K562 (cell line): ENCODE data around the gene NPFF. TPM values are rescaled to one million over a fixed set of nuclear protein-coding genes. Genes with fewer than 3 reads are reported as not detected.

ENCODE experiments used
- ATAC-seq: fragments of 200-7000 bp; cut with Tn5 transposase; 3 replicates; pipeline ENCODE4 v1.9.1; 2020; ENCODE audit warnings: moderate library complexity
- BruUV-seq: library from RNA; stranded (reverse); fragments of 400-500 nt; replicated peaks from 2 replicates; lab custom pipeline; 2021; lab: Mats Ljungman, UMichigan
- CTCF ChIA-PET: fragments of 300-600 bp; formaldehyde crosslinking; extraction: SDS; loops from one replicate; lab custom pipeline; 2021; ENCODE audit warnings: low intra/inter-chr PET ratio; lab: Yijun Ruan, JAX
- POLR2A ChIA-PET: fragments of 300-600, 350-650 bp; sonication (Branson Sonifier 250); formaldehyde crosslinking; extraction: SDS; loops from one replicate; lab custom pipeline; 2021; ENCODE audit warnings: antibody characterized with exemption, inconsistent platforms; lab: Yijun Ruan, JAX
- DNase-seq, 4 experiments: peaks; one replicate each; pipeline versions ENCODE4 v3.0.0 to v3.0.0-alpha.2; 2011 to 2018; ENCODE audit warnings: low spot score in 3 of 4, mixed read lengths in 3 of 4; ENCODE audit errors: extremely low read depth in 1 of 4
- FAIRE-seq: peaks from 2 replicates; lab custom pipeline; 2011; peaks lifted over from hg19 to GRCh38; lab: Jason Lieb, UNC
- H2AFZ ChIP-seq: 2 replicates; pipeline ENCODE4 v1.6.0; 2011; ENCODE audit warnings: low read depth, low read length, control low read depth, inconsistent platforms
- H3K27ac ChIP-seq: fragments of 200-600 bp; 3 replicates; pipeline ENCODE4 v1.8.0; 2011; ENCODE audit warnings: low read depth, mild to moderate bottlenecking, control low read depth, inconsistent platforms, low read length, moderate library complexity, mixed read lengths; ENCODE audit errors: extremely low read depth
- H3K27me3 ChIP-seq, 2 experiments: fragments of 300-600 bp in 1 of 2; 2 replicates in 1 of 2; 3 replicates in 1 of 2; pipeline versions ENCODE4 v1.6.0 to v1.8.0; 2011; ENCODE audit warnings: inconsistent platforms in 2 of 2, low read length in 2 of 2, mild to moderate bottlenecking in 1 of 2, mixed read lengths in 1 of 2, moderate library complexity in 1 of 2; ENCODE audit not compliant: control insufficient read depth in 2 of 2, insufficient read depth in 2 of 2
- H3K36me3 ChIP-seq: fragments of 300-600 bp; 3 replicates; pipeline ENCODE4 v1.8.0; 2011; ENCODE audit warnings: mild to moderate bottlenecking, low read length, inconsistent platforms; ENCODE audit not compliant: control insufficient read depth, insufficient read depth
- H3K4me1 ChIP-seq, 2 experiments: fragments of 200-600 bp in 1 of 2; replicated peaks in 1 of 2; 2 replicates in 1 of 2; 3 replicates in 1 of 2; pipeline versions ENCODE4 v1.5.1 to v1.8.0; 2011; ENCODE audit warnings: inconsistent platforms in 2 of 2, low read length in 2 of 2, mild to moderate bottlenecking in 1 of 2, mixed read lengths in 1 of 2, moderate library complexity in 1 of 2; ENCODE audit not compliant: control insufficient read depth in 2 of 2, insufficient read depth in 2 of 2
- H3K4me2 ChIP-seq: 2 replicates; pipeline ENCODE4 v1.6.1; 2011; ENCODE audit warnings: low read length, control low read depth, inconsistent platforms, mixed read lengths; ENCODE audit not compliant: insufficient read depth
- H3K4me3 ChIP-seq: fragments of 200-600 bp; sonication (generic), shearing (Covaris generic); 2 replicates; pipeline ENCODE4 v1.5.1; 2016; ENCODE audit warnings: control low read depth, inconsistent platforms
- H3K79me2 ChIP-seq: fragments of 200-600 bp; 3 replicates; pipeline ENCODE4 v1.8.0; 2011; ENCODE audit warnings: low read length, inconsistent platforms; ENCODE audit not compliant: control insufficient read depth, insufficient read depth
- H3K9ac ChIP-seq, 2 experiments: 2 replicates each; pipeline versions ENCODE4 v1.6.0 to v1.6.1; 2011; ENCODE audit warnings: low read depth in 2 of 2, low read length in 2 of 2, control low read depth in 1 of 2, inconsistent platforms in 1 of 2, mild to moderate bottlenecking in 1 of 2, mixed read lengths in 1 of 2; ENCODE audit not compliant: insufficient read depth in 1 of 2
- H3K9me1 ChIP-seq: one replicate; pipeline ENCODE4 v1.6.0; 2011; ENCODE audit warnings: inconsistent platforms, mild to moderate bottlenecking, low read length, moderate library complexity; ENCODE audit not compliant: control insufficient read depth, insufficient read depth
- H3K9me3 ChIP-seq: replicated peaks from 2 replicates; pipeline ENCODE4 v1.5.1; 2011; ENCODE audit warnings: low read depth, low read length, inconsistent platforms; ENCODE audit not compliant: control insufficient read depth, insufficient read depth
- H4K20me1 ChIP-seq: replicated peaks from 2 replicates; pipeline ENCODE4 v1.6.1; 2011; ENCODE audit warnings: low read length, inconsistent platforms, mixed read lengths; ENCODE audit not compliant: control insufficient read depth, insufficient read depth
- BCOR ChIP-seq: fragments of 450-650 bp; IDR thresholded peaks from 2 replicates; pipeline ENCODE4 v1.6.1; 2016
- CREB1 ChIP-seq, 2 experiments: sonication (generic) in 1 of 2; formaldehyde crosslinking in 1 of 2; IDR thresholded peaks; 2 replicates each; pipeline versions ENCODE4 v1.6.1 to v1.8.0; 2012 to 2022; ENCODE audit warnings: inconsistent platforms in 1 of 2, mild to moderate bottlenecking in 1 of 2, missing genetic modification reagents in 1 of 2, moderate library complexity in 1 of 2
- HDAC2 ChIP-seq: fragments of 450-650 bp; IDR thresholded peaks from 2 replicates; pipeline ENCODE4 v1.6.1; 2016; ENCODE audit warnings: mild to moderate bottlenecking
- IRF2 ChIP-seq: sonication (generic); formaldehyde crosslinking; IDR thresholded peaks from 2 replicates; pipeline ENCODE4 v1.8.1; 2022; ENCODE audit warnings: mild to moderate bottlenecking, missing genetic modification reagents
- MCM2 ChIP-seq: fragments of 450-650 bp; IDR thresholded peaks from 2 replicates; pipeline ENCODE4 v1.6.1; 2017; ENCODE audit warnings: low read depth, mild to moderate bottlenecking
- MIER1 ChIP-seq: fragments of 450-650 bp; IDR thresholded peaks from 2 replicates; pipeline ENCODE4 v1.6.1; 2016; ENCODE audit warnings: antibody characterized with exemption, mild to moderate bottlenecking, low read depth
- PTRF ChIP-seq: fragments of 450-650 bp; IDR thresholded peaks from 2 replicates; pipeline ENCODE4 v1.6.1; 2016; ENCODE audit warnings: mild to moderate bottlenecking, missing genetic modification characterization, missing compliant biosample characterization
- RAD51 ChIP-seq: fragments of 450-650 bp; IDR thresholded peaks from 2 replicates; pipeline ENCODE4 v1.7.1; 2016; ENCODE audit warnings: low read depth, mild to moderate bottlenecking, borderline replicate concordance
- SAP30 ChIP-seq: fragments of 200-600 bp; sonication (generic); IDR thresholded peaks from 2 replicates; pipeline ENCODE4 v1.6.1; 2012; ENCODE audit warnings: borderline replicate concordance, low read depth, mild to moderate bottlenecking, moderate library complexity, low read length, control low read depth, inconsistent platforms; ENCODE audit not compliant: insufficient read depth, poor library complexity, severe bottlenecking
- SIX5 ChIP-seq, 2 experiments: IDR thresholded peaks; 2 replicates each; pipeline ENCODE4 v1.6.1; 2011; ENCODE audit warnings: low read length in 2 of 2, borderline replicate concordance in 1 of 2, low read depth in 1 of 2, mild to moderate bottlenecking in 1 of 2, moderate library complexity in 1 of 2; ENCODE audit not compliant: insufficient read depth in 1 of 2
- SNIP1 ChIP-seq: fragments of 450-650 bp; IDR thresholded peaks from 2 replicates; pipeline ENCODE4 v1.7.1; 2017; ENCODE audit warnings: low read depth, mild to moderate bottlenecking
- SOX6 ChIP-seq: fragments of 450-650 bp; IDR thresholded peaks from 2 replicates; pipeline ENCODE4 v1.6.1; 2014; ENCODE audit warnings: mild to moderate bottlenecking
- SRF ChIP-seq, 2 experiments: fragments of 250-450, 450-650 bp in 1 of 2; sonication (Bioruptor Pico) in 1 of 2; sonication (generic) in 1 of 2; formaldehyde crosslinking; IDR thresholded peaks; 2 replicates each; pipeline versions ENCODE4 v1.5.0 to v1.5.1; 2020 to 2022; ENCODE audit warnings: mild to moderate bottlenecking in 1 of 2, missing genetic modification reagents in 1 of 2
- TRIM25 ChIP-seq: fragments of 450-650 bp; IDR thresholded peaks from 2 replicates; pipeline ENCODE4 v1.7.0; 2016; ENCODE audit warnings: borderline replicate concordance
- ZNF778 ChIP-seq: fragments of 450-650 bp; formaldehyde crosslinking; IDR thresholded peaks from 2 replicates; pipeline ENCODE4 v1.4.0; 2020; ENCODE audit warnings: mild to moderate bottlenecking, moderate library complexity
- WGBS: fragments of 100-300 bp; shearing (Covaris generic); methylation state at CpG from one replicate; pipeline ENCODE4 v1.1.6; 2016; ENCODE audit warnings: low coverage, mixed read lengths; ENCODE audit not compliant: insufficient coverage; ENCODE audit errors: missing lambda C conversion rate; 5-methylcytosine and 5-hydroxymethylcytosine counted together
- in situ Hi-C: fragments of 300-500 bp; cut with MboI; formaldehyde crosslinking; loops from 4 replicates; pipeline ENCODE4 v1.15.0; 2018; ENCODE audit warnings: inconsistent platforms, mixed read lengths
- intact Hi-C: fragments of 100-400 bp; cut with micrococcal nuclease; formaldehyde crosslinking; loops from 2 replicates; pipeline ENCODE4 v1.14.2; 2022
- polyA plus RNA-seq, 8 experiments: library from polyadenylated mRNA; depleted of rRNA in 4 of 8; stranded (reverse) in 5 of 8; unstranded in 3 of 8; fragments of >200 nt; fragmentation: Nextera tagmentation in 2 of 8; fragmentation: Illumina TruSeq in 1 of 8; extraction: Ambion mirVana in 2 of 8; extraction: Trizol in 1 of 8; gene quantifications; 2 replicates each; pipeline versions ENCODE4 v1.2.1 to v1.2.3, GENCODE V29; 2011 to 2014; ENCODE audit warnings: inconsistent platforms in 1 of 8, missing spikeins in 1 of 8
- total RNA-seq, 7 experiments: library from RNA; depleted of rRNA in 6 of 7; stranded (reverse); fragments of >200 nt in 6 of 7; fragmentation: Illumina TruSeq in 2 of 7; extraction: Trizol in 2 of 7; gene quantifications; 2 replicates each; pipeline versions ENCODE4 v1.2.1 to v1.2.3, GENCODE V29; 2011 to 2021; ENCODE audit warnings: low replicate concordance in 1 of 7
- TF ChIP-seq, protein P1 (sequence below), 2 experiments: fragments of 450-650 bp in 1 of 2; IDR thresholded peaks; 2 replicates each; pipeline ENCODE4 v1.6.1; 2011 to 2017; ENCODE audit warnings: low read depth in 2 of 2, antibody characterized with exemption in 1 of 2, borderline replicate concordance in 1 of 2, low read length in 1 of 2, mild to moderate bottlenecking in 1 of 2, mixed read lengths in 1 of 2; ENCODE audit not compliant: control insufficient read depth in 1 of 2
- TF ChIP-seq, protein P2 (sequence below): sonication (generic); formaldehyde crosslinking; IDR thresholded peaks from 2 replicates; pipeline ENCODE4 v1.8.0; 2022; ENCODE audit warnings: mild to moderate bottlenecking, low read depth, missing genetic modification reagents

The NPFF gene
- total and polyA plus RNA-seq, 9 of the 15 experiments (the other 6 are each of a cell fraction or from before 2014, with no cell fraction given): 0.15 to 1.2 (median 0.55) TPM; not detected in 6

DNA sequence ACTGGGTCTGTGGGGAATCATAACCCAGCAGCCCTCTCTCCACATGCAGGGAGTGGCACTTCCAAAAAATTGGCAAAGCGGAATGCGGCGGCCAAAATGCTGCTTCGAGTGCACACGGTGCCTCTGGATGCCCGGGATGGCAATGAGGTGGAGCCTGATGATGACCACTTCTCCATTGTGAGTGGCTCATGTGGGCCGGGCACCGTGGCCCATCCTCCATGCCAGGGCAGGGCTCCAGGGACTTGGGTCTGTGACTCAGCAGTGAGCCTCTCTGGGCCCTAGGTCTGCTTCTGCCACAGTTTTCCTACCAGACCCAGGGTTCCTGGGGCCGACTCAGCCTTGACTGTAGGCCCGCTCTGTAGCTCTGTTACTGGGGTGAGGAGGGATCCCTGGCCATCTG, 2.2 kb downstream of the NPFF start:
- peak overlapping the region in 1 of 2 experiments; percentile 2; a peak in 2 of 4 replicates for H3K9ac ChIP-seq
- intact Hi-C loops (loop anchor here (5.0 to 10.0 kb wide), 2 partner anchors 83 to 440 kb away; partner anchors contain the start of gene AMHR2), in situ Hi-C loops (loop anchor here (10.0 kb wide), 1 partner anchor 180 kb away; the partner anchor contains the start of gene AAAS)
- H4K20me1 ChIP-seq: no peaks in the 10 kb centered on the region
- no peak for DNase-seq
- CTCF ChIA-PET: no interaction called here
- H3K27ac ChIP-seq: no peak overlapping the region
- BruUV-seq: no TSS peak
- POLR2A ChIA-PET: interaction anchor here (0.9 to 1.1 kb wide), 2 partner anchors 11 kb away, joined by 3 read pairs; no protein-coding TSS in a partner anchor
- H3K9me1 ChIP-seq: no peaks in the 10 kb centered on the region
- H3K4me3 ChIP-seq: no peak overlapping the region
- no peaks in the 10 kb centered on the region for H3K27me3 ChIP-seq
- H2AFZ ChIP-seq: no peak overlapping the region
- no peaks in the 10 kb centered on the region for H3K9me3 ChIP-seq
- H3K4me1 ChIP-seq: peaks cover 18 to 25% of the 10 kb centered on the region in 2 experiments; a peak in 4 of 5 replicates
- ATAC-seq: no peak
- H3K79me2 ChIP-seq: peaks cover 24% of the 10 kb centered on the region
- no peak for FAIRE-seq
- H3K4me2 ChIP-seq: no peak overlapping the region
- 96% methylated on average over 10 of the region's 10 CpGs for WGBS
- peaks cover 44% of the 10 kb centered on the region; the same call in 2 of the 3 replicates for H3K36me3 ChIP-seq
- TF ChIP-seq SIX5 (IDR thresholded peaks at IDR 0.05; ENCODE audit: borderline replicate concordance in 1 of 2, insufficient read depth in 1 of 2, low read depth in 1 of 2, low read length in 2 of 2) (no peak), HDAC2 (no peak), SAP30 (no peak), MIER1 (no peak), TRIM25 (no peak), PTRF (no peak), IRF2 (CRISPR knock-in tag) (no peak), BCOR (no peak), SRF (CRISPR knock-in tag; IDR thresholded peaks at IDR 0.05) (no peak), MCM2 (no peak), SOX6 (no peak), RAD51 (no peak), ZNF778 (CRISPR knock-in tag) (no peak), SNIP1 (no peak), CREB1 (IDR thresholded peaks at IDR 0.05) (no peak), CREB1 (CRISPR knock-in tag; IDR thresholded peaks at IDR 0.05) (no peak)
- TF ChIP-seq, protein P1, sequence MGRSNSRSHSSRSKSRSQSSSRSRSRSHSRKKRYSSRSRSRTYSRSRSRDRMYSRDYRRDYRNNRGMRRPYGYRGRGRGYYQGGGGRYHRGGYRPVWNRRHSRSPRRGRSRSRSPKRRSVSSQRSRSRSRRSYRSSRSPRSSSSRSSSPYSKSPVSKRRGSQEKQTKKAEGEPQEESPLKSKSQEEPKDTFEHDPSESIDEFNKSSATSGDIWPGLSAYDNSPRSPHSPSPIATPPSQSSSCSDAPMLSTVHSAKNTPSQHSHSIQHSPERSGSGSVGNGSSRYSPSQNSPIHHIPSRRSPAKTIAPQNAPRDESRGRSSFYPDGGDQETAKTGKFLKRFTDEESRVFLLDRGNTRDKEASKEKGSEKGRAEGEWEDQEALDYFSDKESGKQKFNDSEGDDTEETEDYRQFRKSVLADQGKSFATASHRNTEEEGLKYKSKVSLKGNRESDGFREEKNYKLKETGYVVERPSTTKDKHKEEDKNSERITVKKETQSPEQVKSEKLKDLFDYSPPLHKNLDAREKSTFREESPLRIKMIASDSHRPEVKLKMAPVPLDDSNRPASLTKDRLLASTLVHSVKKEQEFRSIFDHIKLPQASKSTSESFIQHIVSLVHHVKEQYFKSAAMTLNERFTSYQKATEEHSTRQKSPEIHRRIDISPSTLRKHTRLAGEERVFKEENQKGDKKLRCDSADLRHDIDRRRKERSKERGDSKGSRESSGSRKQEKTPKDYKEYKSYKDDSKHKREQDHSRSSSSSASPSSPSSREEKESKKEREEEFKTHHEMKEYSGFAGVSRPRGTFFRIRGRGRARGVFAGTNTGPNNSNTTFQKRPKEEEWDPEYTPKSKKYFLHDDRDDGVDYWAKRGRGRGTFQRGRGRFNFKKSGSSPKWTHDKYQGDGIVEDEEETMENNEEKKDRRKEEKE (IDR thresholded peaks at IDR 0.05; ENCODE audit: borderline replicate concordance in 1 of 2, control insufficient read depth in 1 of 2, low read depth in 2 of 2, low read length in 1 of 2): no peak
- TF ChIP-seq, protein P2, sequence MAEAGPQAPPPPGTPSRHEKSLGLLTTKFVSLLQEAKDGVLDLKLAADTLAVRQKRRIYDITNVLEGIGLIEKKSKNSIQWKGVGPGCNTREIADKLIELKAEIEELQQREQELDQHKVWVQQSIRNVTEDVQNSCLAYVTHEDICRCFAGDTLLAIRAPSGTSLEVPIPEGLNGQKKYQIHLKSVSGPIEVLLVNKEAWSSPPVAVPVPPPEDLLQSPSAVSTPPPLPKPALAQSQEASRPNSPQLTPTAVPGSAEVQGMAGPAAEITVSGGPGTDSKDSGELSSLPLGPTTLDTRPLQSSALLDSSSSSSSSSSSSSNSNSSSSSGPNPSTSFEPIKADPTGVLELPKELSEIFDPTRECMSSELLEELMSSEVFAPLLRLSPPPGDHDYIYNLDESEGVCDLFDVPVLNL (CRISPR knock-in tag): no peak
